ENCODE measurements around the gene TOR3A. TPM values are rescaled to one million over a fixed set of nuclear protein-coding genes. Genes with fewer than 3 reads are reported as not detected.

TOR3A gene
- total and polyA plus RNA-seq, 2 of the 13 experiments (the other 11 are each of a cell fraction or from before 2014, with no cell fraction given), result 14.7 to 28.4 TPM

DNA sequence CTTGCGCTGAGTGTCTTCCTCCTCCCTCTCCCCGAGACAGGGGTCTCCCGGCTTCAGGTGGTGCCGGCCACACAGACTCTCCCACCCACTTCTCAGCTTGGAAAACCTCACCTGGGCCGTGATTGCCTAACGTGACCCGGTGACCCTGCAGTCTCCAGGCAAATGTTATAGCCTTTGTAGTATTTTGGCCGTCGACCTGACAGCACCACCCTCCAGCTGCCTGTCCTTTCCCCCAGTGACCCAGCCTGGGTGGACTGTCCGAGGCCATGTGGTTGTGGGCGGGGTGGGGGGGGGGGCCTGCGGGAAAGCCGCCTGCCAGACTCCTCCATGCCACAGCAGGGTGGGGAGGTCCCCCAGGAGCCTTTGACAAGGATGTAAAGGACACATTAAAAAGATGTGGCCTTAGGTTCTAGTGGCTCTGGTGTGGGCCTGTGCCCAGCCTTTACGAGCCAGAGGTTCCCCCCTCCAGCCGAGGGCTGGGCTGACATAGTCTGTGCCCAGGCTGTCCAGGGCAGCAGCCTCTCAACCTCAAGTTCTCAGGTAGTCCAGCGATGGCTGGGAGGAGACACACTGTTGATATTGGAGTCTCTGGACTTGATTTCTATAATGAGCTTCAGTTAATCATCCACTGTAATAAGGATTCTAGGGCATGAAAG lies 8.1 kb downstream of the TOR3A start (continued):
- TF ChIP-seq, protein P1, sequence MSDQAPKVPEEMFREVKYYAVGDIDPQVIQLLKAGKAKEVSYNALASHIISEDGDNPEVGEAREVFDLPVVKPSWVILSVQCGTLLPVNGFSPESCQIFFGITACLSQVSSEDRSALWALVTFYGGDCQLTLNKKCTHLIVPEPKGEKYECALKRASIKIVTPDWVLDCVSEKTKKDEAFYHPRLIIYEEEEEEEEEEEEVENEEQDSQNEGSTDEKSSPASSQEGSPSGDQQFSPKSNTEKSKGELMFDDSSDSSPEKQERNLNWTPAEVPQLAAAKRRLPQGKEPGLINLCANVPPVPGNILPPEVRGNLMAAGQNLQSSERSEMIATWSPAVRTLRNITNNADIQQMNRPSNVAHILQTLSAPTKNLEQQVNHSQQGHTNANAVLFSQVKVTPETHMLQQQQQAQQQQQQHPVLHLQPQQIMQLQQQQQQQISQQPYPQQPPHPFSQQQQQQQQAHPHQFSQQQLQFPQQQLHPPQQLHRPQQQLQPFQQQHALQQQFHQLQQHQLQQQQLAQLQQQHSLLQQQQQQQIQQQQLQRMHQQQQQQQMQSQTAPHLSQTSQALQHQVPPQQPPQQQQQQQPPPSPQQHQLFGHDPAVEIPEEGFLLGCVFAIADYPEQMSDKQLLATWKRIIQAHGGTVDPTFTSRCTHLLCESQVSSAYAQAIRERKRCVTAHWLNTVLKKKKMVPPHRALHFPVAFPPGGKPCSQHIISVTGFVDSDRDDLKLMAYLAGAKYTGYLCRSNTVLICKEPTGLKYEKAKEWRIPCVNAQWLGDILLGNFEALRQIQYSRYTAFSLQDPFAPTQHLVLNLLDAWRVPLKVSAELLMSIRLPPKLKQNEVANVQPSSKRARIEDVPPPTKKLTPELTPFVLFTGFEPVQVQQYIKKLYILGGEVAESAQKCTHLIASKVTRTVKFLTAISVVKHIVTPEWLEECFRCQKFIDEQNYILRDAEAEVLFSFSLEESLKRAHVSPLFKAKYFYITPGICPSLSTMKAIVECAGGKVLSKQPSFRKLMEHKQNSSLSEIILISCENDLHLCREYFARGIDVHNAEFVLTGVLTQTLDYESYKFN (CRISPR knock-in tag; conservative IDR thresholded peaks at IDR 0.05), result peak; percentile 43; the same call in 1 of the 2 replicates
- TF ChIP-seq NONO (IDR thresholded peaks at IDR 0.05) (no peak), NONO (CRISPR knock-in tag; conservative IDR thresholded peaks at IDR 0.05) (0 out of 2 replicates have a peak, but pooled peaks have one; percentile 43), TCF7 (IDR thresholded peaks at IDR 0.05; ENCODE audit: low read depth) (peak; percentile 52; the same call in 1 of the 2 replicates), ZNF788 (CRISPR knock-in tag; IDR thresholded peaks at IDR 0.05; ENCODE audit: borderline replicate concordance) (no peak), RARA (CRISPR knock-in tag; IDR thresholded peaks at IDR 0.05) (peak; percentile 88), MAF1 (CRISPR knock-in tag; IDR thresholded peaks at IDR 0.05; ENCODE audit: borderline replicate concordance) (no peak), MAFF (IDR thresholded peaks at IDR 0.05; ENCODE audit: low read depth, low read length) (no peak), MED8 (CRISPR knock-in tag; IDR thresholded peaks at IDR 0.05; ENCODE audit: insufficient replicate concordance) (no peak), SAP130 (CRISPR knock-in tag; IDR thresholded peaks at IDR 0.05; ENCODE audit: low read depth) (peak; percentile 41; the same call in 1 of the 2 replicates), RAD21 (CRISPR knock-in tag; IDR thresholded peaks at IDR 0.05) (no peak), PAX8 (CRISPR knock-in tag; IDR thresholded peaks at IDR 0.05; ENCODE audit: borderline replicate concordance) (no peak), LCORL (IDR thresholded peaks at IDR 0.05) (no peak), LCORL (CRISPR knock-in tag; IDR thresholded peaks at IDR 0.05) (peak; percentile 64; the same call in 1 of the 2 replicates)
- TF ChIP-seq, protein P2, sequence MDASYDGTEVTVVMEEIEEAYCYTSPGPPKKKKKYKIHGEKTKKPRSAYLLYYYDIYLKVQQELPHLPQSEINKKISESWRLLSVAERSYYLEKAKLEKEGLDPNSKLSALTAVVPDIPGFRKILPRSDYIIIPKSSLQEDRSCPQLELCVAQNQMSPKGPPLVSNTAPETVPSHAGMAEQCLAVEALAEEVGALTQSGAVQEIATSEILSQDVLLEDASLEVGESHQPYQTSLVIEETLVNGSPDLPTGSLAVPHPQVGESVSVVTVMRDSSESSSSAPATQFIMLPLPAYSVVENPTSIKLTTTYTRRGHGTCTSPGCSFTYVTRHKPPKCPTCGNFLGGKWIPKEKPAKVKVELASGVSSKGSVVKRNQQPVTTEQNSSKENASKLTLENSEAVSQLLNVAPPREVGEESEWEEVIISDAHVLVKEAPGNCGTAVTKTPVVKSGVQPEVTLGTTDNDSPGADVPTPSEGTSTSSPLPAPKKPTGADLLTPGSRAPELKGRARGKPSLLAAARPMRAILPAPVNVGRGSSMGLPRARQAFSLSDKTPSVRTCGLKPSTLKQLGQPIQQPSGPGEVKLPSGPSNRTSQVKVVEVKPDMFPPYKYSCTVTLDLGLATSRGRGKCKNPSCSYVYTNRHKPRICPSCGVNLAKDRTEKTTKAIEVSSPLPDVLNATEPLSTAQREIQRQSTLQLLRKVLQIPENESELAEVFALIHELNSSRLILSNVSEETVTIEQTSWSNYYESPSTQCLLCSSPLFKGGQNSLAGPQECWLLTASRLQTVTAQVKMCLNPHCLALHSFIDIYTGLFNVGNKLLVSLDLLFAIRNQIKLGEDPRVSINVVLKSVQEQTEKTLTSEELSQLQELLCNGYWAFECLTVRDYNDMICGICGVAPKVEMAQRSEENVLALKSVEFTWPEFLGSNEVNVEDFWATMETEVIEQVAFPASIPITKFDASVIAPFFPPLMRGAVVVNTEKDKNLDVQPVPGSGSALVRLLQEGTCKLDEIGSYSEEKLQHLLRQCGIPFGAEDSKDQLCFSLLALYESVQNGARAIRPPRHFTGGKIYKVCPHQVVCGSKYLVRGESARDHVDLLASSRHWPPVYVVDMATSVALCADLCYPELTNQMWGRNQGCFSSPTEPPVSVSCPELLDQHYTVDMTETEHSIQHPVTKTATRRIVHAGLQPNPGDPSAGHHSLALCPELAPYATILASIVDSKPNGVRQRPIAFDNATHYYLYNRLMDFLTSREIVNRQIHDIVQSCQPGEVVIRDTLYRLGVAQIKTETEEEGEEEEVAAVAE (CRISPR knock-in tag; IDR thresholded peaks at IDR 0.05; ENCODE audit: borderline replicate concordance), result no peak
- TF ChIP-seq, protein P3, sequence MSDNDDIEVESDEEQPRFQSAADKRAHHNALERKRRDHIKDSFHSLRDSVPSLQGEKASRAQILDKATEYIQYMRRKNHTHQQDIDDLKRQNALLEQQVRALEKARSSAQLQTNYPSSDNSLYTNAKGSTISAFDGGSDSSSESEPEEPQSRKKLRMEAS (IDR thresholded peaks at IDR 0.05), result 0 out of 2 replicates have a peak, but pooled peaks have one; percentile 23
- TF ChIP-seq, protein P4, sequence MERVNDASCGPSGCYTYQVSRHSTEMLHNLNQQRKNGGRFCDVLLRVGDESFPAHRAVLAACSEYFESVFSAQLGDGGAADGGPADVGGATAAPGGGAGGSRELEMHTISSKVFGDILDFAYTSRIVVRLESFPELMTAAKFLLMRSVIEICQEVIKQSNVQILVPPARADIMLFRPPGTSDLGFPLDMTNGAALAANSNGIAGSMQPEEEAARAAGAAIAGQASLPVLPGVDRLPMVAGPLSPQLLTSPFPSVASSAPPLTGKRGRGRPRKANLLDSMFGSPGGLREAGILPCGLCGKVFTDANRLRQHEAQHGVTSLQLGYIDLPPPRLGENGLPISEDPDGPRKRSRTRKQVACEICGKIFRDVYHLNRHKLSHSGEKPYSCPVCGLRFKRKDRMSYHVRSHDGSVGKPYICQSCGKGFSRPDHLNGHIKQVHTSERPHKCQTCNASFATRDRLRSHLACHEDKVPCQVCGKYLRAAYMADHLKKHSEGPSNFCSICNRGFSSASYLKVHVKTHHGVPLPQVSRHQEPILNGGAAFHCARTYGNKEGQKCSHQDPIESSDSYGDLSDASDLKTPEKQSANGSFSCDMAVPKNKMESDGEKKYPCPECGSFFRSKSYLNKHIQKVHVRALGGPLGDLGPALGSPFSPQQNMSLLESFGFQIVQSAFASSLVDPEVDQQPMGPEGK (CRISPR knock-in tag; IDR thresholded peaks at IDR 0.05), result peak; percentile 64; the same call in 1 of the 2 replicates
- TF ChIP-seq, protein P5, sequence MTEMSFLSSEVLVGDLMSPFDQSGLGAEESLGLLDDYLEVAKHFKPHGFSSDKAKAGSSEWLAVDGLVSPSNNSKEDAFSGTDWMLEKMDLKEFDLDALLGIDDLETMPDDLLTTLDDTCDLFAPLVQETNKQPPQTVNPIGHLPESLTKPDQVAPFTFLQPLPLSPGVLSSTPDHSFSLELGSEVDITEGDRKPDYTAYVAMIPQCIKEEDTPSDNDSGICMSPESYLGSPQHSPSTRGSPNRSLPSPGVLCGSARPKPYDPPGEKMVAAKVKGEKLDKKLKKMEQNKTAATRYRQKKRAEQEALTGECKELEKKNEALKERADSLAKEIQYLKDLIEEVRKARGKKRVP (CRISPR knock-in tag; IDR thresholded peaks at IDR 0.05), result peak in 1 of 2 experiments; percentile 64; a peak in 2 of 4 replicates

All from HepG2 (cell line).